ENCODE data around the gene POLR2L.

POLR2L gene

DNA sequence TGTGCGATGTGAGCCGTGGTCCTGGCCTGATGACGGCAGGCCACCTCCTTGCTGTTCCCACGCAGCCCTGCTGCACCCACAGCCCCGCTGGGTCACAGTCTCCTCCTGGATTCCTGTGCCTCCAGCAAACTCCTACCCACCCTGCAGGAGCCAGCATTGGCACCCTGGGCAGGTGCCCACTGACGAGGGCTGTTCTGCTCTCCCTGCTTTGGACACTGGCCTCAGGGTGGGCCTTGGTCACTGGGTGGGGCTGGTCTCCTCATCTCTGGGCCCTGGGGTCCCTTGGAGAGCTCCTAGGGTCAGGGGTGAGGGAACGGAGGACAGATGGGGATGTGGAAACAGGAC lies 13.0 kb upstream of the POLR2L start:
- Histone ChIP-seq H3K27me3 (ENCODE audit: control insufficient read depth in 3 of 3, insufficient read depth in 3 of 3, low read depth in 1 of 3, low read length in 3 of 3) (peaks cover 0 to 8% (median 0%) of the 10 kb centered on the region in 3 experiments), H2BK120ac (ENCODE audit: low read depth, low read length) (peak overlapping the region; percentile 97), H3K79me1 (ENCODE audit: low read depth, low read length) (peaks cover 33% of the 10 kb centered on the region), H3K4me3 (ENCODE audit: low read length in 2 of 2) (no peak overlapping the region), H3K36me3 (replicated peaks in 1 of 2; ENCODE audit: control insufficient read depth in 2 of 2, insufficient read depth in 2 of 2, low read length in 2 of 2) (no peaks in the 10 kb centered on the region), H2AK5ac (ENCODE audit: low read depth, low read length) (peak overlapping the region; percentile 99), H4K91ac (ENCODE audit: low read depth, low read length, poor library complexity) (peak overlapping the region; percentile 85), H3K4me1 (ENCODE audit: control insufficient read depth in 2 of 2, insufficient read depth in 1 of 2, low read depth in 1 of 2, low read length in 2 of 2) (peaks cover 34 to 36% of the 10 kb centered on the region in 2 donors), H2BK12ac (ENCODE audit: low read length) (peak overlapping the region; percentile 73), H3K27ac (replicated peaks; ENCODE audit: low read length) (no peak overlapping the region), H3K14ac (ENCODE audit: low read length) (peak overlapping the region; percentile 97), H3K4ac (ENCODE audit: low read length) (no peak overlapping the region), H2BK15ac (ENCODE audit: low read length) (peak overlapping the region; percentile 98), H2AFZ (ENCODE audit: low read length) (no peak overlapping the region), H3K9me3 (replicated peaks in 1 of 2; ENCODE audit: control insufficient read depth in 2 of 2, insufficient read depth in 1 of 2, low read depth in 1 of 2, low read length in 2 of 2) (no peaks in the 10 kb centered on the region), H3K9ac (ENCODE audit: low read depth, low read length, poor library complexity) (peak overlapping the region; percentile 88), H3K18ac (ENCODE audit: low read length) (peak overlapping the region; percentile 96), H3K4me2 (ENCODE audit: insufficient read depth, low read length, poor library complexity, severe bottlenecking) (peak overlapping the region; percentile 18), H4K8ac (ENCODE audit: low read depth, low read length) (no peak overlapping the region), H2BK5ac (ENCODE audit: low read length) (peak overlapping the region; percentile 90), H3K23ac (ENCODE audit: low read depth, low read length, poor library complexity) (peak overlapping the region; percentile 85)
- no CpG with 5 or more reads among the region's 7 CpGs for WGBS, 2 donors (ENCODE audit: extremely low coverage in 2 of 2, insufficient read length in 2 of 2, insufficient replicate concordance in 1 of 2)
- no peak for DNase-seq (ENCODE audit: low spot score)

- Histone ChIP-seq H3K79me1 (ENCODE audit: low read depth, low read length) (peaks cover 33% of the 10 kb centered on the region), H3K27me3 (ENCODE audit: control insufficient read depth in 3 of 3, insufficient read depth in 3 of 3, low read depth in 1 of 3, low read length in 3 of 3) (peaks cover 0 to 11% (median 0%) of the 10 kb centered on the region in 3 experiments), H4K91ac (ENCODE audit: low read depth, low read length, poor library complexity) (peak overlapping the region; percentile 85), H2AFZ (ENCODE audit: low read length) (no peak overlapping the region), H3K23ac (ENCODE audit: low read depth, low read length, poor library complexity) (peak overlapping the region; percentile 80), H3K4me3 (ENCODE audit: low read length in 2 of 2) (no peak overlapping the region), H4K8ac (ENCODE audit: low read depth, low read length) (no peak overlapping the region), H2BK120ac (ENCODE audit: low read depth, low read length) (peak overlapping the region; percentile 97), H2AK5ac (ENCODE audit: low read depth, low read length) (peak overlapping the region; percentile 99), H3K27ac (replicated peaks; ENCODE audit: low read length) (peak overlapping the region; percentile 43), H3K4ac (ENCODE audit: low read length) (no peak overlapping the region), H2BK12ac (ENCODE audit: low read length) (peak overlapping the region; percentile 98), H3K14ac (ENCODE audit: low read length) (peak overlapping the region; percentile 97), H3K9me3 (replicated peaks in 1 of 2; ENCODE audit: control insufficient read depth in 2 of 2, insufficient read depth in 1 of 2, low read depth in 1 of 2, low read length in 2 of 2) (no peaks in the 10 kb centered on the region), H2BK5ac (ENCODE audit: low read length) (peak overlapping the region; percentile 90), H3K18ac (ENCODE audit: low read length) (peak overlapping the region; percentile 96), H3K4me1 (ENCODE audit: control insufficient read depth in 2 of 2, insufficient read depth in 1 of 2, low read depth in 1 of 2, low read length in 2 of 2) (peaks cover 36 to 37% of the 10 kb centered on the region in 2 donors), H3K4me2 (ENCODE audit: insufficient read depth, low read length, poor library complexity, severe bottlenecking) (peak overlapping the region; percentile 18), H2BK15ac (ENCODE audit: low read length) (peak overlapping the region; percentile 98), H3K36me3 (replicated peaks in 1 of 2; ENCODE audit: control insufficient read depth in 2 of 2, insufficient read depth in 2 of 2, low read length in 2 of 2) (no peaks in the 10 kb centered on the region), H3K9ac (ENCODE audit: low read depth, low read length, poor library complexity) (peak overlapping the region; percentile 88)
- no CpG with 5 or more reads among the region's 20 CpGs for WGBS, 2 donors (ENCODE audit: extremely low coverage in 2 of 2, insufficient read length in 2 of 2, insufficient replicate concordance in 1 of 2)
- no peak for DNase-seq (ENCODE audit: low spot score)
These were observed 12.4 kb upstream of the POLR2L start for GRCh38 chr11:854601-855329.

DNA sequence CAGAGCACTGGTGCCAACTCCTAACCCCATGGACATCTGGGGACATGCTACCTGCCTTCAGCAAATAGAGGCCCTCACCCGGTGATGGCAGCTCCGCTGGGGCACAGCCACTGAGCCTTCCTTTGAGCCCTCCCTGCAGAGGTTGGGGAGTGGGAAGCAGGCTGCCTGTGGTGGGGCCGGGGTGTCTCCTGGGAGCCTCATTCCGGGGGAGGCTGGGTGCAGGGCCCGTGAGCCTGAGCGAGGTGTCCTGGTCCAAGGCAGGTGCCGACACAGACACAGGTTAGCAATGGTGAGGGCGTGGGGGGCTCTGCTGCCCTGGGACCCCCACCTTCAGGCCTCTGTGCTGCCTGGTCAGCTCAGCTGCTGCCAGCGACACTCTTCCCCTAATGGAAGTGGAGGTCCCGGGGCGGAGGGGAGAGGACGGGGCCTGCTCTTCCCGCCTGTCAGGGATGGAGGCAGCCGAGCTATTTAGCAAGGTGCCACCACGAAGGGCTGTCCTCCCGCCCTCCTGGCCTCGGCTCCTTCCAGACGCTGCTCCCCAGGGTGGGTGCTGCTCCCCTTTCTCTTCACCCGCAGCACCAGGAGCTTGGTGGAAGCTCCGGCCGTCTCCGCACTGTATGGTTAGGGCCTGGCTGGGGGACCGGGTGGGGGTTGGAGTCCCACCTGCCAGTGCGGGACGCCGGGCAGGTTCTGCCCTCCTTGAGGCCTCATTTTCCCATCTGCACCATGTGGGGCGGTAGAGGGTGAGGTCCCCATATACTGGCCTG lies 11.5 kb upstream of the POLR2L start:
- H3K4me2 ChIP-seq (ENCODE audit: insufficient read depth, low read length, poor library complexity, severe bottlenecking), result no peak overlapping the region
- H3K18ac ChIP-seq (ENCODE audit: low read length), result peak overlapping the region; percentile 93
- no peak overlapping the region for H3K27ac ChIP-seq (replicated peaks; ENCODE audit: low read length)
- peak overlapping the region; percentile 72 for H2BK120ac ChIP-seq (ENCODE audit: low read depth, low read length)
- H2BK15ac ChIP-seq (ENCODE audit: low read length), result peak overlapping the region; percentile 98
- peak overlapping the region; percentile 30 for H3K9ac ChIP-seq (ENCODE audit: low read depth, low read length, poor library complexity)
- peaks cover 38 to 42% of the 10 kb centered on the region in 2 donors for H3K4me1 ChIP-seq (ENCODE audit: control insufficient read depth in 2 of 2, insufficient read depth in 1 of 2, low read depth in 1 of 2, low read length in 2 of 2)
- no peaks in the 10 kb centered on the region for H3K9me3 ChIP-seq (replicated peaks in 1 of 2; ENCODE audit: control insufficient read depth in 2 of 2, insufficient read depth in 1 of 2, low read depth in 1 of 2, low read length in 2 of 2)
- H3K23ac ChIP-seq (ENCODE audit: low read depth, low read length, poor library complexity), result peak overlapping the region; percentile 91
- H4K8ac ChIP-seq (ENCODE audit: low read depth, low read length), result no peak overlapping the region
- DNase-seq (ENCODE audit: low spot score), result no peak
- peak overlapping the region; percentile 66 for H3K4ac ChIP-seq (ENCODE audit: low read length)
- no peak overlapping the region for H4K91ac ChIP-seq (ENCODE audit: low read depth, low read length, poor library complexity)
- WGBS, 2 donors (ENCODE audit: extremely low coverage in 2 of 2, insufficient read length in 2 of 2, insufficient replicate concordance in 1 of 2), result no CpG with 5 or more reads among the region's 27 CpGs
- H2BK12ac ChIP-seq (ENCODE audit: low read length), result peak overlapping the region; percentile 98
- H2AFZ ChIP-seq (ENCODE audit: low read length), result no peak overlapping the region
- no peak overlapping the region for H3K14ac ChIP-seq (ENCODE audit: low read length)
- peak overlapping the region; percentile 99 for H2AK5ac ChIP-seq (ENCODE audit: low read depth, low read length)
- H2BK5ac ChIP-seq (ENCODE audit: low read length), result peak overlapping the region; percentile 39
- H3K27me3 ChIP-seq (ENCODE audit: control insufficient read depth in 3 of 3, insufficient read depth in 3 of 3, low read depth in 1 of 3, low read length in 3 of 3), result peaks cover 0 to 15% (median 0%) of the 10 kb centered on the region in 3 experiments
- no peak overlapping the region for H3K4me3 ChIP-seq (ENCODE audit: low read length in 2 of 2)
- no peaks in the 10 kb centered on the region for H3K36me3 ChIP-seq (replicated peaks in 1 of 2; ENCODE audit: control insufficient read depth in 2 of 2, insufficient read depth in 2 of 2, low read length in 2 of 2)
- peaks cover 27% of the 10 kb centered on the region for H3K79me1 ChIP-seq (ENCODE audit: low read depth, low read length)

DNA sequence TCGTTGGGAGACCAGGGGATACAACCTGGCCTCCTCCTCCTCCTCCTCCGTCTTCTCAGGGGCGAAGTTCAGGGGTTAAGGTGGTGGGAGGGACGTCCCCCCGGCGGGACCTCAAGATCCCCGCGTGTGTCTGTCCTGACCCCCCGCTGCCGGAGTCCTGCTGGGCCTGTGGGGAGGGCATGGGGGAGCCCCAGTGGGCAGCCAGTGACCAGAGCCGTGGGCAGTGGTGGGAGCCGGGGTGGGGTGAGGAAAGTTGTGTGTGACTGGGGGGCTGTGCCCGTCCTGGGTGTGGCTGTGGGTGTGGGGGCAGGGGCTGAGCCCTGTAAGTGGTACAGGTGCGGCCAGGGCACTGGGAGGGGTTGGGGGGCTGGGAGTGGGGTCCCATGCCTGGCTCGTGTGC lies 10.4 kb upstream of the POLR2L start:
- no CpG with 5 or more reads among the region's 15 CpGs for WGBS, 2 donors (ENCODE audit: extremely low coverage in 2 of 2, insufficient read length in 2 of 2, insufficient replicate concordance in 1 of 2)
- no peaks in the 10 kb centered on the region for H3K36me3 ChIP-seq (replicated peaks in 1 of 2; ENCODE audit: control insufficient read depth in 2 of 2, insufficient read depth in 2 of 2, low read length in 2 of 2)

More for the DNA sequence above, 10.4 kb upstream of the POLR2L start:
- DNase-seq (ENCODE audit: low spot score), result no peak
- Histone ChIP-seq H2AFZ (ENCODE audit: low read length) (no peak overlapping the region), H3K9ac (ENCODE audit: low read depth, low read length, poor library complexity) (no peak overlapping the region), H3K23ac (ENCODE audit: low read depth, low read length, poor library complexity) (peak overlapping the region; percentile 55), H3K4me3 (ENCODE audit: low read length in 2 of 2) (no peak overlapping the region), H4K91ac (ENCODE audit: low read depth, low read length, poor library complexity) (no peak overlapping the region), H2BK12ac (ENCODE audit: low read length) (no peak overlapping the region), H3K27ac (replicated peaks; ENCODE audit: low read length) (no peak overlapping the region), H3K9me3 (replicated peaks in 1 of 2; ENCODE audit: control insufficient read depth in 2 of 2, insufficient read depth in 1 of 2, low read depth in 1 of 2, low read length in 2 of 2) (no peaks in the 10 kb centered on the region), H2AK5ac (ENCODE audit: low read depth, low read length) (peak overlapping the region; percentile 98), H3K14ac (ENCODE audit: low read length) (peak overlapping the region; percentile 38), H3K4me2 (ENCODE audit: insufficient read depth, low read length, poor library complexity, severe bottlenecking) (no peak overlapping the region), H3K18ac (ENCODE audit: low read length) (peak overlapping the region; percentile 48), H4K8ac (ENCODE audit: low read depth, low read length) (no peak overlapping the region), H3K4me1 (ENCODE audit: control insufficient read depth in 2 of 2, insufficient read depth in 1 of 2, low read depth in 1 of 2, low read length in 2 of 2) (peaks cover 42 to 46% of the 10 kb centered on the region in 2 donors), H2BK5ac (ENCODE audit: low read length) (no peak overlapping the region), H2BK15ac (ENCODE audit: low read length) (peak overlapping the region; percentile 98), H3K27me3 (ENCODE audit: control insufficient read depth in 3 of 3, insufficient read depth in 3 of 3, low read depth in 1 of 3, low read length in 3 of 3) (peaks cover 0 to 20% (median 0%) of the 10 kb centered on the region in 3 experiments), H2BK120ac (ENCODE audit: low read depth, low read length) (no peak overlapping the region), H3K4ac (ENCODE audit: low read length) (no peak overlapping the region), H3K79me1 (ENCODE audit: low read depth, low read length) (peaks cover 23% of the 10 kb centered on the region)
